B cell (primary cell): ENCODE measurements around the gene BRICD5. TPM values are rescaled to one million over a fixed set of nuclear protein-coding genes. Genes with fewer than 3 reads are reported as not detected.

Experiments
- ATAC-seq: fragments of 200-7000 bp; cut with Tn5 transposase; one replicate; pipeline ENCODE4 v1.10.0; 2021; ENCODE audit warnings: low read depth, mild to moderate bottlenecking, moderate number of reproducible peaks, moderate library complexity
- CTCF ChIA-PET: fragments of 350-600 bp; sonication (Branson Sonifier 250); formaldehyde crosslinking; loops from one replicate; lab custom pipeline; 2021; ENCODE audit warnings: antibody characterized with exemption, inconsistent platforms; lab: Charles Lee
- POLR2A ChIA-PET: fragments of 350-600 bp; sonication (Branson Sonifier 250); formaldehyde crosslinking; loops from one replicate; lab custom pipeline; 2021; ENCODE audit warnings: antibody characterized with exemption; lab: Charles Lee
- DNase-seq: peaks from one replicate; pipeline ENCODE4 v3.0.0; 2013
- H2AFZ ChIP-seq: 2 replicates; pipeline ENCODE4 v1.6.1; 2012; ENCODE audit warnings: mild to moderate bottlenecking, low read depth, low read length; ENCODE audit not compliant: insufficient read depth, poor library complexity, severe bottlenecking
- H3K27ac ChIP-seq, 2 donors: 1 replicate in 1 of 2; 2 replicates in 1 of 2; pipeline ENCODE4 v1.5.1; 2012 to 2013; ENCODE audit warnings: low read length in 2 of 2, mild to moderate bottlenecking in 2 of 2, moderate library complexity in 1 of 2
- H3K27me3 ChIP-seq, 4 experiments: fragments of 200-600 bp in 1 of 4; sonication (generic) in 1 of 4; replicated peaks in 1 of 4; 1 replicate in 2 of 4; 2 replicates in 2 of 4; pipeline versions ENCODE4 v1.6.1 to v1.7.0; 2013 to 2016; ENCODE audit warnings: low read length in 3 of 4, mild to moderate bottlenecking in 2 of 4, mixed read lengths in 1 of 4, moderate library complexity in 1 of 4; ENCODE audit not compliant: insufficient read depth in 4 of 4, control insufficient read depth in 3 of 4; ENCODE audit errors: control extremely low read depth in 1 of 4
- H3K36me3 ChIP-seq, 2 experiments: replicated peaks in 1 of 2; 1 replicate in 1 of 2; 2 replicates in 1 of 2; pipeline versions ENCODE4 v1.6.1 to v1.7.1; 2013; ENCODE audit warnings: low read length in 1 of 2; ENCODE audit not compliant: insufficient read depth in 2 of 2, control insufficient read depth in 1 of 2; ENCODE audit errors: control extremely low read depth in 1 of 2, extremely low read depth in 1 of 2
- H3K4me1 ChIP-seq, 2 donors: fragments of 200-600 bp in 1 of 2; sonication (generic) in 1 of 2; 1 replicate in 1 of 2; 2 replicates in 1 of 2; pipeline versions ENCODE4 v1.5.1 to v1.6.1; 2013 to 2017; ENCODE audit warnings: low read length in 2 of 2; ENCODE audit not compliant: control insufficient read depth in 2 of 2, insufficient read depth in 2 of 2
- H3K4me2 ChIP-seq: replicated peaks from 2 replicates; pipeline ENCODE3; 2012; ENCODE audit warnings: mild to moderate bottlenecking, low read depth, low read length; ENCODE audit not compliant: poor library complexity, severe bottlenecking
- H3K4me3 ChIP-seq, 5 experiments: fragments of 200-600 bp in 1 of 5; sonication (generic) in 1 of 5; 1 replicate in 3 of 5; 2 replicates in 2 of 5; pipeline versions ENCODE4 v1.5.1 to v1.7.0; 2011 to 2016; ENCODE audit warnings: low read length in 4 of 5, mild to moderate bottlenecking in 4 of 5, low read depth in 2 of 5, control low read depth in 1 of 5, moderate library complexity in 1 of 5; ENCODE audit not compliant: insufficient read depth in 1 of 5; ENCODE audit errors: control extremely low read depth in 1 of 5, extremely low read depth in 1 of 5
- H3K79me2 ChIP-seq: fragments of 200-600 bp; sonication (generic); one replicate; pipeline ENCODE4 v1.6.0; 2016; ENCODE audit warnings: low read length; ENCODE audit not compliant: control insufficient read depth, insufficient read depth
- H3K9ac ChIP-seq: fragments of 200-600 bp; sonication (generic); 2 replicates; pipeline ENCODE4 v1.6.1; 2017; ENCODE audit warnings: mild to moderate bottlenecking, low read length, moderate library complexity
- H3K9me3 ChIP-seq, 3 donors: one replicate each; pipeline versions ENCODE4 v1.6.1 to v1.7.1; 2013; ENCODE audit warnings: low read length in 2 of 3; ENCODE audit not compliant: control insufficient read depth in 2 of 3, insufficient read depth in 1 of 3; ENCODE audit errors: control extremely low read depth in 1 of 3
- H4K20me1 ChIP-seq: 2 replicates; pipeline ENCODE4 v1.6.0; 2012; ENCODE audit warnings: mild to moderate bottlenecking, low read length; ENCODE audit not compliant: insufficient read depth, control insufficient read depth, poor library complexity, severe bottlenecking
- H3K27ac Mint-ChIP-seq: one replicate; pipeline ENCODE4 v1.8.0; 2021; ENCODE audit warnings: mixed read lengths
- H3K27me3 Mint-ChIP-seq: one replicate; pipeline ENCODE4 v1.8.0; 2021; ENCODE audit warnings: mixed read lengths
- H3K4me1 Mint-ChIP-seq: one replicate; pipeline ENCODE4 v1.8.0; 2021; ENCODE audit warnings: mixed read lengths
- H3K4me3 Mint-ChIP-seq: one replicate; pipeline ENCODE4 v1.8.0; 2021; ENCODE audit warnings: mixed read lengths
- H3K9me3 Mint-ChIP-seq: one replicate; pipeline ENCODE4 v1.8.0; 2022; ENCODE audit warnings: mixed read lengths; ENCODE audit not compliant: insufficient read depth
- EZH2 ChIP-seq: IDR thresholded peaks from 2 replicates; pipeline ENCODE4 v1.6.1; 2012; ENCODE audit warnings: borderline replicate concordance, low read depth, mild to moderate bottlenecking, moderate library complexity, low read length; ENCODE audit not compliant: insufficient read depth, poor library complexity, severe bottlenecking
- WGBS: methylation state at CpG from one replicate; pipeline ENCODE4 v1.1.5; 2013; ENCODE audit warnings: missing lambda C conversion rate; ENCODE audit not compliant: insufficient coverage; 5-methylcytosine and 5-hydroxymethylcytosine counted together
- intact Hi-C: fragments of 100-400 bp; cut with micrococcal nuclease; formaldehyde crosslinking; loops from one replicate; pipeline ENCODE4 v1.10.0; 2022
- polyA plus RNA-seq: library from polyadenylated mRNA; depleted of rRNA; stranded (reverse); fragments of >200 nt; gene quantifications from 2 replicates; pipeline ENCODE4 v1.2.3, GENCODE V29; 2012
- total RNA-seq, 2 donors: library from RNA; stranded (reverse); fragments of 120-200 nt in 1 of 2; gene quantifications; 1 replicate in 1 of 2; 2 replicates in 1 of 2; pipeline versions ENCODE4 v1.2.3 to v1.2.4, GENCODE V29; 2013 to 2022
- TF ChIP-seq, protein P1 (sequence below): fragments of 200-600 bp; IDR thresholded peaks from one replicate; pipeline ENCODE4 v1.8.0; 2022; ENCODE audit warnings: antibody characterized with exemption, mild to moderate bottlenecking

The BRICD5 gene
- total and polyA plus RNA-seq, 2 donors (not counting 1 experiment from before 2014, with no cell fraction given): 11.9 to 18.3 TPM

DNA sequence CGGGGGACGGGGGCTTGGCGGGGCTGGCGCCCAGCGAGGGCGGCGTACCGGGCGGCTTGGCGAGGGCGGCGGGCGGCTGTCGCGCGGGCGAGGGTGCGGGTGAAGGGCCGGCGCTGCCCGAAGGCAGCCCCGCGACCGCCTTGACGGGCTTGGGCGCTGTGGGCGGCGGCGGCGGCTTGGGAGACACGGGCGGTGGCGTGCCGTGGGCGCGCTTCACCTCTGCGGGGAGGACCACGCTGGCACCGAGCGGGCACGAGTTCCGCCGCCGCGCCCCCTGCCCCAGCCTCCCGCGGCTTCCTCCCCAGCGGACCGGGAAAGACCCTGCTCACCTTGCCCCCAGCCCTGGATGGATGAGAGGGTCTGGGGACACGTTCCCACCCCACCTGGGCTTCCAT is 31.6 kb downstream of the BRICD5 start:
- WGBS: 59% methylated on average over 42 of the region's 50 CpGs
- no peaks in the 10 kb centered on the region for H3K4me1 ChIP-seq
- TF ChIP-seq, protein P1, sequence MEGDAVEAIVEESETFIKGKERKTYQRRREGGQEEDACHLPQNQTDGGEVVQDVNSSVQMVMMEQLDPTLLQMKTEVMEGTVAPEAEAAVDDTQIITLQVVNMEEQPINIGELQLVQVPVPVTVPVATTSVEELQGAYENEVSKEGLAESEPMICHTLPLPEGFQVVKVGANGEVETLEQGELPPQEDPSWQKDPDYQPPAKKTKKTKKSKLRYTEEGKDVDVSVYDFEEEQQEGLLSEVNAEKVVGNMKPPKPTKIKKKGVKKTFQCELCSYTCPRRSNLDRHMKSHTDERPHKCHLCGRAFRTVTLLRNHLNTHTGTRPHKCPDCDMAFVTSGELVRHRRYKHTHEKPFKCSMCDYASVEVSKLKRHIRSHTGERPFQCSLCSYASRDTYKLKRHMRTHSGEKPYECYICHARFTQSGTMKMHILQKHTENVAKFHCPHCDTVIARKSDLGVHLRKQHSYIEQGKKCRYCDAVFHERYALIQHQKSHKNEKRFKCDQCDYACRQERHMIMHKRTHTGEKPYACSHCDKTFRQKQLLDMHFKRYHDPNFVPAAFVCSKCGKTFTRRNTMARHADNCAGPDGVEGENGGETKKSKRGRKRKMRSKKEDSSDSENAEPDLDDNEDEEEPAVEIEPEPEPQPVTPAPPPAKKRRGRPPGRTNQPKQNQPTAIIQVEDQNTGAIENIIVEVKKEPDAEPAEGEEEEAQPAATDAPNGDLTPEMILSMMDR: no peak
- no peak for TF ChIP-seq EZH2
- no peaks in the 10 kb centered on the region for H3K9me3 ChIP-seq
- H3K79me2 ChIP-seq: no peaks in the 10 kb centered on the region
- H3K27ac ChIP-seq: no peak overlapping the region
- no peaks in the 10 kb centered on the region for H4K20me1 ChIP-seq
- Mint-ChIP-seq H3K4me1 (peaks cover 2% of the 10 kb centered on the region), H3K27me3 (no peaks in the 10 kb centered on the region), H3K4me3 (no peak overlapping the region), H3K27ac (no peak overlapping the region), H3K9me3 (no peaks in the 10 kb centered on the region)
- no peak overlapping the region for H3K9ac ChIP-seq
- intact Hi-C loops: no loop called here
- no peak for ATAC-seq
- H3K27me3 ChIP-seq: no peaks in the 10 kb centered on the region
- H3K4me2 ChIP-seq: no peak overlapping the region
- peaks cover 0 to 18% of the 10 kb centered on the region in 2 experiments for H3K36me3 ChIP-seq
- no peak overlapping the region for H2AFZ ChIP-seq
- ChIA-PET POLR2A (no interaction called here), CTCF (no interaction called here)
- no peak overlapping the region for H3K4me3 ChIP-seq
- no peak for DNase-seq

DNA sequence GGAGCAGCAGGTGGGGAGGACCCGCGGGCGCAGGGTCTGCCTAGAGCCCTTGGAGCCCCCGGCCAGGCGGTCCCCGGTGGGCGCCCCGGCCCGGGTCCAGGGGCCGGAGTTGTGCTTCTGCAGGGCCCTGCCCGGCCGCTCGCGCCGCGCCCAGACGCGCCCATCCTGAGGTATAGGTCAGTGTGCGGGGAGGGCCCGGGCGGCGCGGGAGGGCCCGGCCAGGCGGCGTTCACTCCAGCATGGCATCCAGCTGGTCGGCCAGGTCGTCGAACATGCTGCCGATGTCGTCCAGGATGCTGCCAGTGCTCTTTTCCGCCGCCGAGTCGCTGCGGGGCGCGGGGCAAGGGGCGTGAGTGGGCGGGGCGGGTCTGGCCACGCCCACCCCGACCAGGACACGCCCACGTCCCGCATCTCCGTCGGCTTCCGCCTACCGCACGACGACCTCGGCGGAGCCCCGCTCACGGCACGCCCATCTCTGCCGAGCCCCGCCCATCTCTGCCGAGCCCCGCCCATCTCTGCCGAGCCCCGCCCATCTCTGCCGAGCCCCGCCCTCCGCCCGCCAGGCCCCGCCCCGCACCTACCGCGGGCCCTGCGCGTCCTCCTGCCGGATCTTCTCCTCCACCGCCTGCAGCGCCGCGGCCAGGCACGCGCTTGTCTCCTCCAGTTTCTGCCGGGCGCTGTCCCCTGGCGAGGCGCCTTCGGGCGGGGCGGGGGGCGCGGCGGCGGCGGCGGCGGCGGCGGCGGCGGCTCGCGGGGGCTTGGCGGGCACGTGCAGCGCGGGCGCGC is 32.1 kb downstream of the BRICD5 start:
- CTCF ChIA-PET: no interaction called here
- intact Hi-C loops: no loop called here

More for the DNA sequence above, 32.1 kb downstream of the BRICD5 start:
- DNase-seq (no peak), ATAC-seq (peak; percentile 46)
- Histone ChIP-seq H3K4me1 (no peaks in the 10 kb centered on the region), H3K4me3 (no peak overlapping the region), H3K27me3 (no peaks in the 10 kb centered on the region), H3K27ac (no peak overlapping the region), H3K9me3 (no peaks in the 10 kb centered on the region), H3K4me2 (no peak overlapping the region), H4K20me1 (no peaks in the 10 kb centered on the region), H3K36me3 (peaks cover 0 to 22% of the 10 kb centered on the region in 2 experiments), H3K9ac (no peak overlapping the region), H3K79me2 (no peaks in the 10 kb centered on the region), H2AFZ (no peak overlapping the region)
- no peak overlapping the region for H3K4me3 Mint-ChIP-seq
- no peaks in the 10 kb centered on the region for H3K27me3 Mint-ChIP-seq
- 47% methylated on average over 106 of the region's 106 CpGs for WGBS
- peaks cover 1% of the 10 kb centered on the region for H3K4me1 Mint-ChIP-seq
- H3K9me3 Mint-ChIP-seq: no peaks in the 10 kb centered on the region
- no peak overlapping the region for H3K27ac Mint-ChIP-seq
- POLR2A ChIA-PET: no interaction called here
- TF ChIP-seq, protein P1: no peak
- no peak for TF ChIP-seq EZH2
